ENCODE results near the gene CST11. TPM values are rescaled to one million over a fixed set of nuclear protein-coding genes. Genes with fewer than 3 reads are reported as not detected.

The CST11 gene
- total RNA-seq, 4 donors from 2014 or later, result not detected

DNA sequence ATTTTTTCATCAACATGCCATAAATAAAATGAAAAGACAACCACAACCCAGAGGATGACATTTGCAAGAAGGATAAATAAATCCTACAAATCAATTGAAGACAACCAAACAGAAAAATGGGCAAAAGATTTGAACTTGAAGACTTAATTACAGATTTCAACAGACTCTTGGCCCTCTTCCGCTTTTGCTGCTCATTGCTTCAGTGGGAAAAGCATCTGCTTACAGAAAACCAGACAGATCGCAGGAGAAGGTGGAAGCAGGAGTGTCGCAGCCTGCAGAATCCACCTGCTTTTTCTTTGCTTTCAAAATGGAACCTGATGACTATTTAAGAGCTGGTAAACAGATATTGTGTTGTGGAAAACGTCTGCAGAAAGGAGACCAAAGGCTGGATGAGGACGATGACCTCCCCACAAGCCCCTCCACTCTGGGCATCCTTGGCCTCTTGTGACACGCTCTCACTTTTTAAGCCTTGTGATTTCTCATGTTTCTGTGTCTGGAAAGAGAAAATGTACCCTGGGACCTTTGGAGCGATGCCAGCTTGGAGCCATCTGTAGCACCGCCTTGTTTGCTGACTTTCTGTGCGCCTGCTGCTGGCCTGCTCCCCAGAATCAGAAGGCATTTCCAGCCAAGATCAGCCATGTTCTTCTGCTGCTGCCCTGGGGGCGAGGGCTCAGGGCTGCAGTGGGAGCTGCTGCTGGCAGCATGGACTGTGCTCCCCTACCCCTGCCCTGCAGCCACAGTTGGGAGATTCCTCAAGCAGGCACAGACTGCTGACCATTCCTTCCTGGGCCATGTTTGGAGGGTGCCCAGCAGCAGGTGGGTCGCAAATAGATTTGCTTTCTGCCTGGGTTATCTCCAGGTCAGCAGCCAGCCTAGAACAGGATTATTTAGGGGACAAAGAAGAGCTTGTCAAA, 16.8 kb downstream of the CST11 start:
- 56 to 57% methylated on average over 11 of the region's 11 CpGs for WGBS, 2 donors
- no peaks in the 10 kb centered on the region for H3K36me3 ChIP-seq
- peak in 1 of 2 donors; percentile 59 for DNase-seq (ENCODE audit: low spot score in 2 of 2)
- no peaks in the 10 kb centered on the region for H3K27me3 ChIP-seq
- H3K4me3 ChIP-seq, result no peak overlapping the region
- H3K27ac ChIP-seq, result peak overlapping the region in 1 of 4 donors; percentile 67
- H3K4me1 ChIP-seq, result peaks cover 0 to 20% (median 0%) of the 10 kb centered on the region in 4 donors
- no peaks in the 10 kb centered on the region for H3K9me3 ChIP-seq
- TF ChIP-seq EP300 (IDR thresholded peaks at IDR 0.05), result peak in 1 of 2 donors; percentile 72
- TF ChIP-seq, protein P1, sequence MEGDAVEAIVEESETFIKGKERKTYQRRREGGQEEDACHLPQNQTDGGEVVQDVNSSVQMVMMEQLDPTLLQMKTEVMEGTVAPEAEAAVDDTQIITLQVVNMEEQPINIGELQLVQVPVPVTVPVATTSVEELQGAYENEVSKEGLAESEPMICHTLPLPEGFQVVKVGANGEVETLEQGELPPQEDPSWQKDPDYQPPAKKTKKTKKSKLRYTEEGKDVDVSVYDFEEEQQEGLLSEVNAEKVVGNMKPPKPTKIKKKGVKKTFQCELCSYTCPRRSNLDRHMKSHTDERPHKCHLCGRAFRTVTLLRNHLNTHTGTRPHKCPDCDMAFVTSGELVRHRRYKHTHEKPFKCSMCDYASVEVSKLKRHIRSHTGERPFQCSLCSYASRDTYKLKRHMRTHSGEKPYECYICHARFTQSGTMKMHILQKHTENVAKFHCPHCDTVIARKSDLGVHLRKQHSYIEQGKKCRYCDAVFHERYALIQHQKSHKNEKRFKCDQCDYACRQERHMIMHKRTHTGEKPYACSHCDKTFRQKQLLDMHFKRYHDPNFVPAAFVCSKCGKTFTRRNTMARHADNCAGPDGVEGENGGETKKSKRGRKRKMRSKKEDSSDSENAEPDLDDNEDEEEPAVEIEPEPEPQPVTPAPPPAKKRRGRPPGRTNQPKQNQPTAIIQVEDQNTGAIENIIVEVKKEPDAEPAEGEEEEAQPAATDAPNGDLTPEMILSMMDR (IDR thresholded peaks at IDR 0.05), result no peak

DNA sequence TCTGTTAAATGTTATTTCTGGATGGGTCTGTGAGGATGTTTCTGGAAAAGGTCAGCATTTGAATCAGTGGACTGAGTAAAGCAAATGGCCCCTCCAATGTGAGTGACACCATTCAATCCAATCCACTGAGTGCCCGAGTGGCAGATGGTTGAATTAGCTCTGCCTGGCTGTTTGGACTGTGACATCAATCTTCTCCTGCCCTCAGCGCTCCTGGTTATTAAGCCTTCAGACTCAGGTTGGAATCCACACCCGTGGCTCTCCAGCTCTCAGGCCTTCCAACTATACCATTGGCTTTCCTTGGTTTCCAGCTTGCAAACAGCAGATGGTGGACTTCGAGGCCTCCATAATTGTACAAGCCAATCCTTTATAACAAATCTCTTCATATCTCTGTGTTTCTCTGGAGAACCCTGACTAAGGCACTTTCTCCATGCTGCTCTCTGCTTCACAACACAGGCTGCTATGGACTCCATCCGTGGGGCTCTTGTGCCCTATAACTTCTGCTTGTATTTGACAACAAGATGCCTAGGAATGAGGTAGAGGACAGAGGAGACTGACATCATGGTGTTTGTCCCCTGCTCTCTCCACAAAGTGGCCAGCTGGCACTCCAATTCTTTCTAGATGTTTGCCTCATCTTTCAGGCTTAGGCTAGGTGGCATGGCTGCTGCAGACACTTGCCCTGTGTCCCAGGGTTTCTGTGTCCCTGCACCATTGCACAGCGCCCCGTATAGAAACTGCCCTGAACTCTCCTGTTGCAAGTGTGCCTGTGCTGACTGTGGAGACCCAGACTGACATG, 18.0 kb downstream of the CST11 start:
- WGBS, 2 donors, result 89 to 97% methylated on average over 7 of the region's 7 CpGs
- Histone ChIP-seq H3K9me3 (no peaks in the 10 kb centered on the region), H3K27me3 (no peaks in the 10 kb centered on the region), H3K27ac (peak overlapping the region in 1 of 4 donors; percentile 67), H3K4me1 (peaks cover 0 to 20% (median 0%) of the 10 kb centered on the region in 4 donors), H3K4me3 (no peak overlapping the region), H3K36me3 (no peaks in the 10 kb centered on the region)
- TF ChIP-seq, protein P1 (IDR thresholded peaks at IDR 0.05), result no peak
- TF ChIP-seq EP300 (IDR thresholded peaks at IDR 0.05), result no peak
- DNase-seq (ENCODE audit: low spot score in 2 of 2), result no peak

GRCh38 chr20:23433628-23434027, 19.0 kb downstream of the CST11 start:
- no peak for DNase-seq (ENCODE audit: low spot score in 2 of 2)
- 85% methylated on average over 3 of the region's 3 CpGs for WGBS, 2 donors
- no peaks in the 10 kb centered on the region for H3K27me3 ChIP-seq
- no peaks in the 10 kb centered on the region for H3K36me3 ChIP-seq
- H3K9me3 ChIP-seq, result no peaks in the 10 kb centered on the region
- H3K27ac ChIP-seq, result no peak overlapping the region
- H3K4me3 ChIP-seq, result no peak overlapping the region
- TF ChIP-seq EP300 (IDR thresholded peaks at IDR 0.05) (no peak), POLR2A (IDR thresholded peaks at IDR 0.05) (no peak)
- TF ChIP-seq, protein P1 (IDR thresholded peaks at IDR 0.05), result no peak
- H3K4me1 ChIP-seq, result peaks cover 0 to 20% (median 0%) of the 10 kb centered on the region in 4 donors

- 87 to 89% methylated on average over 9 of the region's 9 CpGs for WGBS, 2 donors
- no peaks in the 10 kb centered on the region for H3K27me3 ChIP-seq
- no peak overlapping the region for H3K27ac ChIP-seq
- H3K4me1 ChIP-seq, result peaks cover 0 to 7% (median 0%) of the 10 kb centered on the region in 4 donors
- TF ChIP-seq EP300 (IDR thresholded peaks at IDR 0.05) (no peak), POLR2A (IDR thresholded peaks at IDR 0.05) (no peak)
- TF ChIP-seq, protein P1 (IDR thresholded peaks at IDR 0.05), result no peak
- DNase-seq (ENCODE audit: low spot score in 2 of 2), result no peak
- no peak overlapping the region for H3K4me3 ChIP-seq
- no peaks in the 10 kb centered on the region for H3K9me3 ChIP-seq
- no peaks in the 10 kb centered on the region for H3K36me3 ChIP-seq
These were observed 27.5 kb downstream of the CST11 start for GRCh38 chr20:23425129-23425528.

All from tibial nerve (tissue), 4 donors.